Endothelial cell of umbilical vein (primary cell): ENCODE data around the gene PLD2. TPM values are rescaled to one million over a fixed set of nuclear protein-coding genes. Genes with fewer than 3 reads are reported as not detected.

Experiments used
- BruUV-seq: library from RNA; stranded (reverse); fragments of 400-500 nt; replicated peaks from 2 replicates; lab custom pipeline; 2021; lab: Mats Ljungman, UMichigan
- CTCF ChIA-PET: fragments of 300-600, 350-600 bp; sonication (Branson Sonifier 250); formaldehyde crosslinking; loops from one replicate; lab custom pipeline; 2021; ENCODE audit warnings: antibody characterized with exemption, inconsistent platforms; lab: Charles Lee
- POLR2A ChIA-PET: fragments of 300-600, 350-600 bp; sonication (Branson Sonifier 250); formaldehyde crosslinking; loops from one replicate; lab custom pipeline; 2021; ENCODE audit warnings: antibody characterized with exemption, inconsistent platforms; lab: Charles Lee
- DNase-seq: peaks from one replicate; pipeline ENCODE4 v3.0.0-alpha.2; 2011; ENCODE audit warnings: low read depth, low spot score
- FAIRE-seq: peaks from 2 replicates; lab custom pipeline; 2011; peaks lifted over from hg19 to GRCh38; lab: Jason Lieb, UNC
- H2AFZ ChIP-seq: 2 replicates; pipeline ENCODE4 v1.6.0; 2012; ENCODE audit warnings: low read depth, low read length, control low read depth, inconsistent platforms
- H3K27ac ChIP-seq: 2 replicates; pipeline ENCODE4 v1.5.1; 2011; ENCODE audit warnings: low read depth, mild to moderate bottlenecking, control low read depth, low read length, moderate library complexity; ENCODE audit not compliant: insufficient read depth
- H3K27me3 ChIP-seq, 2 experiments: 2 replicates each; pipeline versions ENCODE4 v1.6.0 to v1.6.1; 2011; ENCODE audit warnings: low read length in 2 of 2, mixed read lengths in 1 of 2; ENCODE audit not compliant: control insufficient read depth in 2 of 2, insufficient read depth in 2 of 2
- H3K36me3 ChIP-seq, 2 experiments: 2 replicates in 1 of 2; 3 replicates in 1 of 2; pipeline ENCODE4 v1.5.1; 2011; ENCODE audit warnings: low read length in 2 of 2, mild to moderate bottlenecking in 1 of 2, moderate library complexity in 1 of 2; ENCODE audit not compliant: control insufficient read depth in 2 of 2, insufficient read depth in 2 of 2; ENCODE audit errors: extremely low read depth in 1 of 2
- H3K4me1 ChIP-seq: 3 replicates; pipeline ENCODE4 v1.5.1; 2011; ENCODE audit warnings: mild to moderate bottlenecking, low read length; ENCODE audit not compliant: control insufficient read depth, insufficient read depth; ENCODE audit errors: extremely low read depth
- H3K4me2 ChIP-seq: 2 replicates; pipeline ENCODE4 v1.6.1; 2011; ENCODE audit warnings: low read length, control low read depth, mixed read lengths; ENCODE audit not compliant: insufficient read depth
- H3K4me3 ChIP-seq, 3 experiments: fragments of 200-600 bp in 1 of 3; sonication (generic), shearing (Covaris generic) in 1 of 3; replicated peaks in 1 of 3; 2 replicates each; pipeline ENCODE4 v1.5.1; 2011 to 2016; ENCODE audit warnings: control low read depth in 3 of 3, low read length in 3 of 3, mild to moderate bottlenecking in 2 of 3, inconsistent platforms in 1 of 3, low read depth in 1 of 3, moderate library complexity in 1 of 3; ENCODE audit not compliant: insufficient read depth in 1 of 3
- H3K79me2 ChIP-seq: 2 replicates; pipeline ENCODE4 v1.6.0; 2012; ENCODE audit warnings: low read length, inconsistent platforms; ENCODE audit not compliant: control insufficient read depth, insufficient read depth
- H3K9ac ChIP-seq: replicated peaks from 2 replicates; pipeline ENCODE3; 2011; ENCODE audit warnings: low read length, control low read depth; ENCODE audit not compliant: insufficient read depth; ENCODE audit errors: extremely low read depth
- H3K9me1 ChIP-seq: replicated peaks from 3 replicates; pipeline ENCODE4 v1.6.0; 2011; ENCODE audit warnings: mild to moderate bottlenecking, low read length; ENCODE audit not compliant: control insufficient read depth, insufficient read depth; ENCODE audit errors: extremely low read depth
- H3K9me3 ChIP-seq: replicated peaks from 2 replicates; pipeline ENCODE4 v1.5.1; 2012; ENCODE audit warnings: low read length, inconsistent platforms; ENCODE audit not compliant: control insufficient read depth, insufficient read depth
- H4K20me1 ChIP-seq: replicated peaks from 2 replicates; pipeline ENCODE3; 2011; ENCODE audit warnings: mild to moderate bottlenecking, low read length; ENCODE audit not compliant: control insufficient read depth, insufficient read depth; ENCODE audit errors: extremely low read depth
- CTCF ChIP-seq, 2 donors: IDR thresholded peaks; 1 replicate in 1 of 2; 2 replicates in 1 of 2; pipeline ENCODE4 v1.5.1; 2011; ENCODE audit warnings: low read length in 2 of 2, mild to moderate bottlenecking in 2 of 2, moderate library complexity in 2 of 2, control low read depth in 1 of 2, inconsistent platforms in 1 of 2, low read depth in 1 of 2; ENCODE audit not compliant: insufficient read depth in 1 of 2; ENCODE audit errors: extremely low read depth in 1 of 2
- EZH2 ChIP-seq: IDR thresholded peaks from 2 replicates; pipeline ENCODE4 v1.6.1; 2012; ENCODE audit warnings: borderline replicate concordance, low read depth, mild to moderate bottlenecking, moderate library complexity, low read length, inconsistent platforms; ENCODE audit not compliant: severe bottlenecking
- FOS ChIP-seq: IDR thresholded peaks from 2 replicates; pipeline ENCODE4 v1.6.1; 2011; ENCODE audit warnings: mild to moderate bottlenecking, low read length, moderate library complexity, borderline replicate concordance; ENCODE audit not compliant: insufficient read depth
- GATA2 ChIP-seq: IDR thresholded peaks from 2 replicates; pipeline ENCODE4 v1.7.0; 2011; ENCODE audit warnings: low read depth, mild to moderate bottlenecking, moderate library complexity, mixed read lengths, low read length; ENCODE audit not compliant: insufficient read length, insufficient read depth
- MYC ChIP-seq: IDR thresholded peaks from one replicate; pipeline ENCODE4 v1.6.1; 2011; ENCODE audit warnings: mild to moderate bottlenecking, low read depth, low read length
- POLR2A ChIP-seq: IDR thresholded peaks from 2 replicates; pipeline ENCODE4 v1.6.1; 2012; ENCODE audit warnings: low read depth, mild to moderate bottlenecking, control low read depth, low read length
- POLR2AphosphoS5 ChIP-seq: IDR thresholded peaks from 2 replicates; pipeline ENCODE4 v1.6.1; 2012; ENCODE audit warnings: low read depth, mild to moderate bottlenecking, control low read depth, low read length, moderate library complexity; ENCODE audit not compliant: insufficient read depth
- dilution Hi-C: fragments of 300-500 bp; cut with MboI; formaldehyde crosslinking; loops from one replicate; pipeline ENCODE4 v1.15.0; 2019; ENCODE audit warnings: low sequenced_read_pairs; ENCODE audit not compliant: extremely low pct_ligation_motif_present
- intact Hi-C: fragments of 100-400 bp; cut with micrococcal nuclease; formaldehyde crosslinking; loops from one replicate; pipeline ENCODE4 v1.10.0; 2022
- polyA plus RNA-seq, 4 experiments: library from polyadenylated mRNA; depleted of rRNA in 3 of 4; stranded (reverse) in 3 of 4; unstranded in 1 of 4; fragments of >200 nt; gene quantifications; 2 replicates each; pipeline versions ENCODE4 v1.2.1 to v1.2.3, GENCODE V29; 2011 to 2012; ENCODE audit warnings: missing spikeins in 1 of 4
- total RNA-seq: library from RNA; stranded (reverse); gene quantifications from 2 replicates; pipeline ENCODE4 v1.2.3, GENCODE V29; 2021

The PLD2 gene
- total and polyA plus RNA-seq, 2 donors (not counting 3 experiments of a cell fraction or from before 2014, with no cell fraction given), result 52.3 to 54.7 TPM

- FAIRE-seq (peak; percentile 72), DNase-seq (peak; percentile 55)
- Histone ChIP-seq H3K4me2 (peak overlapping the region; percentile 86), H3K79me2 (peaks cover 45% of the 10 kb centered on the region), H3K36me3 (peaks cover 0 to 7% of the 10 kb centered on the region in 2 experiments), H3K4me3 (peak overlapping the region; percentile 67 to 79 (median 77)), H3K9ac (peak overlapping the region; percentile 90), H3K27ac (no peak overlapping the region), H2AFZ (peak overlapping the region; percentile 82), H4K20me1 (no peaks in the 10 kb centered on the region), H3K27me3 (no peaks in the 10 kb centered on the region), H3K4me1 (peaks cover 12% of the 10 kb centered on the region), H3K9me3 (no peaks in the 10 kb centered on the region), H3K9me1 (no peaks in the 10 kb centered on the region)
- no peak for TF ChIP-seq POLR2AphosphoS5
- no peak for TF ChIP-seq MYC
- no peak for TF ChIP-seq POLR2A
- no peak for TF ChIP-seq GATA2
- no peak for TF ChIP-seq CTCF (IDR thresholded peaks at IDR 0.05; ENCODE audit: extremely low read depth in 1 of 2, insufficient read depth in 1 of 2, low read depth in 1 of 2, low read length in 2 of 2)
- no peak for TF ChIP-seq FOS
- no peak for TF ChIP-seq EZH2
- TSS peak; percentile 41 for BruUV-seq
- intact Hi-C loops (loop anchor here (1.0 kb wide), 2 partner anchors 24 to 48 kb away; no protein-coding TSS in a partner anchor), dilution Hi-C loops (no loop called here)
- ChIA-PET CTCF (interaction anchor here (1.0 to 2.1 kb wide), 6 partner anchors 24 to 124 kb away, joined by 3 to 8 read pairs (median 5); partner anchors contain the start of genes ARRB2 and PLD2), POLR2A (no interaction called here)
These were observed 27.2 kb downstream of the PLD2 start for GRCh38 chr17:4833941-4834680.
